HG03045 (cell line): ENCODE measurements around the gene ARFRP1.
"Not testable (repeated sequence)": the region's sequence is repeated elsewhere in the genome, so short reads cannot be mapped to it uniquely, and the experiment has no call there.

Source experiments
- ATAC-seq: cut with Tn5 transposase; IDR thresholded peaks from one replicate; pipeline ENCODE4 v1.9.1; 2021; ENCODE audit warnings: mild to moderate bottlenecking, moderate library complexity; ENCODE audit not compliant: unreplicated experiment

ARFRP1 gene

GRCh38 chr20:63679799-63680305, 27.9 kb downstream of the ARFRP1 start:
- no peak for ATAC-seq

GRCh38 chr20:63678667-63679465, 28.9 kb downstream of the ARFRP1 start:
- no peak for ATAC-seq

GRCh38 chr20:63678071-63678470, 29.7 kb downstream of the ARFRP1 start:
- ATAC-seq = no peak

GRCh38 chr20:63675681-63676368, 32.0 kb downstream of the ARFRP1 start:
- no peak for ATAC-seq

- no peak for ATAC-seq
Observed at GRCh38 chr20:63673951-63674350, 33.8 kb downstream of the ARFRP1 start.

- no peak for ATAC-seq
Observed at GRCh38 chr20:63672666-63673065, 35.1 kb downstream of the ARFRP1 start.

GRCh38 chr20:63671695-63672094, 36.1 kb downstream of the ARFRP1 start:
- not testable (repeated sequence) for ATAC-seq

- no peak for ATAC-seq
Observed at GRCh38 chr20:63668351-63668750, 39.4 kb downstream of the ARFRP1 start.

GRCh38 chr20:63667858-63668257, 39.9 kb downstream of the ARFRP1 start:
- no peak for ATAC-seq

- ATAC-seq = no peak
Observed at GRCh38 chr20:63665708-63666107, 42.1 kb downstream of the ARFRP1 start.

GRCh38 chr20:63664861-63665594, 42.7 kb downstream of the ARFRP1 start:
- ATAC-seq = no peak

- no peak for ATAC-seq
Observed at GRCh38 chr20:63664143-63664851, 43.5 kb downstream of the ARFRP1 start.

- no peak for ATAC-seq
Observed at GRCh38 chr20:63663332-63664066, 44.3 kb downstream of the ARFRP1 start.

GRCh38 chr20:63662813-63663189, 45.0 kb downstream of the ARFRP1 start:
- no peak for ATAC-seq

- no peak for ATAC-seq
Observed at GRCh38 chr20:63661959-63662812, 45.6 kb downstream of the ARFRP1 start.

- ATAC-seq = no peak
Observed at GRCh38 chr20:63661108-63661507, 46.7 kb downstream of the ARFRP1 start.

GRCh38 chr20:63660622-63661021, 47.2 kb downstream of the ARFRP1 start:
- ATAC-seq = no peak

- ATAC-seq = not testable (repeated sequence)
Observed at GRCh38 chr20:63660174-63660573, 47.6 kb downstream of the ARFRP1 start.

GRCh38 chr20:63659370-63659769, 48.4 kb downstream of the ARFRP1 start:
- ATAC-seq = no peak
